ENCODE measurements around the gene RAB40C. TPM values are rescaled to one million over a fixed set of nuclear protein-coding genes. Genes with fewer than 3 reads are reported as not detected.

RAB40C gene
- total and polyA plus RNA-seq, 3 experiments from 2014 or later, result 12.3 to 22.8 (median 13.3) TPM

GRCh38 chr16:641326-642188, 51.7 kb downstream of the RAB40C start, which contains the start of gene MCRIP2:
MCRIP2 (plus strand) TSS chr16:641828; CDS start chr16:641992, 164 bp downstream.
- peak within 1 kb of the TSS; percentile 45 for H3K4me3 ChIP-seq (ENCODE audit: low read length)
- no peaks in the 10 kb centered on the region for H3K27me3 ChIP-seq (ENCODE audit: insufficient read depth, low read length, poor library complexity, severe bottlenecking)
- DNase-seq, result peak; percentile 41 to 69 (median 51)
- Mint-ChIP-seq H3K36me3 (peaks cover 0 to 3% (median 0%) of the 10 kb centered on the region in 3 donors), H3K4me1 (peaks cover 0 to 21% (median 12%) of the 10 kb centered on the region in 3 donors), H3K27ac (peak within 1 kb of the TSS in 5 of 8 donors; percentile 50 to 94 (median 69)), H3K4me3 (peak within 1 kb of the TSS; percentile 58 to 90 (median 72)), H3K9me3 (peaks cover 0 to 3% (median 0%) of the 10 kb centered on the region in 5 donors), H3K27me3 (peaks cover 0 to 3% of the 10 kb centered on the region in 2 donors)
- peak within 1 kb of the TSS; percentile 73 for H3K27ac ChIP-seq (ENCODE audit: low read depth, low read length)
- H3K4me1 ChIP-seq (ENCODE audit: insufficient read depth, low read length), result peaks cover 23% of the 10 kb centered on the region
- no peaks in the 10 kb centered on the region for H3K9me3 ChIP-seq (ENCODE audit: low read length)
- ChIA-PET POLR2A (no interaction called here), CTCF (no interaction called here)
- H3K36me3 ChIP-seq (ENCODE audit: insufficient read depth, low read length), result no peaks in the 10 kb centered on the region

DNA sequence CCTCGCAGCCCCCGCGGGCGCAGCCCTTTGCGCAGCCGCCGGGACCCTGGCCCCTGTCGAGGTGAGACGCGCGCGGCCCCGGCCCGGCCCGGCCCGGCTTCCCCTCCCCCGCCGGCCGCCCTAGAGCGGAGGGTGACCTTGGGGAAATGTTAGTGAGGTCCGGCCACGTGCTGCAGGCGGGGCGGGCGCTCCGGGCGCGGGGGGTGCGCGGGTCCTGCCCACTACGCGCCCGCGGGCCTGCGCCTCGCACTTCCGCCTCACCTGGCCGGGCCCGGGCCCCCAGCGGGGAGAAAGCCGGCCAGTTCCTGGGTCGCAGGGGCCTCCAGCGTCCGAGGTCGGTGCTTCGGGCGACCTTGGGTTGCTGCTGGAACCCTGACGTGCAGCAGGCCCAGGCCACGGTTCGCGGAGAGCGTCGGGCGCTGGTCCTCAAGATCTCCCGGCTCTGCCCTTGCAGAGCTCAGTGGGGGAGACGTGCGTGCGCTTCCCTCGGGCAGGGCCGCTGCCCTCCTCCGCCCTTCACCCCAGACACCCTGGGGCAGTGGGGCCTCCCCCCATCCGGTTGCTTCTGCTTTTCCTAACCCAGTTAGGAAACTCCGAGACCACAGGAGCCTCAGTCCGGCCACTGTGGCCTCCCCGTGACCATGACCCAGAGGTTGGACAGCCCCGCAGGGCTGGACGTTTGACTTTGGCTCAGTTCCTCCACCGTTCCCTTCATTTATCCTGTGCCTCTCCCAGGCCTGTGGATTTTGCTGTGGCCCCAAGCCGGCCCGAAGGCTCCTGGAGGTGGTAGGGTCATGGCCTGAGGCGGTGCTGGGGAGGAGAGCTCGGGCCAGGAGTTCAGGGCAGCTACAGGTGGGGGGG, 52.6 kb downstream of the RAB40C start:
- CTCF ChIA-PET, result no interaction called here

GRCh38 chr16:643050-643368, 53.1 kb downstream of the RAB40C start:
- H3K9me3 Mint-ChIP-seq, result no peaks in the 10 kb centered on the region
- no peaks in the 10 kb centered on the region for H3K36me3 Mint-ChIP-seq
- no peak for DNase-seq
- Histone ChIP-seq H3K36me3 (ENCODE audit: insufficient read depth, low read length) (no peaks in the 10 kb centered on the region), H3K27me3 (ENCODE audit: insufficient read depth, low read length, poor library complexity, severe bottlenecking) (no peaks in the 10 kb centered on the region), H3K27ac (ENCODE audit: low read depth, low read length) (peak overlapping the region; percentile 47), H3K4me3 (ENCODE audit: low read length) (no peak overlapping the region), H3K9me3 (ENCODE audit: low read length) (no peaks in the 10 kb centered on the region), H3K4me1 (ENCODE audit: insufficient read depth, low read length) (peaks cover 20% of the 10 kb centered on the region)
- ChIA-PET POLR2A (no interaction called here), CTCF (no interaction called here)
- peak overlapping the region; percentile 59 to 90 (median 72) for H3K4me3 Mint-ChIP-seq
- H3K27ac Mint-ChIP-seq, result peak overlapping the region in 1 of 8 donors; percentile 69
- H3K27me3 Mint-ChIP-seq, result no peaks in the 10 kb centered on the region
- H3K4me1 Mint-ChIP-seq, result peaks cover 0 to 18% (median 10%) of the 10 kb centered on the region in 3 donors

More for the DNA sequence above, 52.6 kb downstream of the RAB40C start:
- Histone ChIP-seq H3K36me3 (ENCODE audit: insufficient read depth, low read length) (no peaks in the 10 kb centered on the region), H3K27ac (ENCODE audit: low read depth, low read length) (peak overlapping the region; percentile 47), H3K4me1 (ENCODE audit: insufficient read depth, low read length) (peaks cover 21% of the 10 kb centered on the region), H3K9me3 (ENCODE audit: low read length) (no peaks in the 10 kb centered on the region), H3K4me3 (ENCODE audit: low read length) (peak overlapping the region; percentile 45), H3K27me3 (ENCODE audit: insufficient read depth, low read length, poor library complexity, severe bottlenecking) (no peaks in the 10 kb centered on the region)
- POLR2A ChIA-PET, result no interaction called here
- Mint-ChIP-seq H3K27ac (peak overlapping the region in 3 of 8 donors; percentile 54 to 73 (median 69)), H3K36me3 (no peaks in the 10 kb centered on the region), H3K9me3 (no peaks in the 10 kb centered on the region), H3K4me1 (peaks cover 0 to 22% (median 10%) of the 10 kb centered on the region in 3 donors), H3K27me3 (no peaks in the 10 kb centered on the region), H3K4me3 (peak overlapping the region; percentile 58 to 90 (median 70))
- peak in 2 of 5 donors; percentile 18 to 25 for DNase-seq

- H3K4me3 ChIP-seq (ENCODE audit: low read length), result no peak overlapping the region
- H3K4me1 ChIP-seq (ENCODE audit: insufficient read depth, low read length), result peaks cover 28% of the 10 kb centered on the region
- no peaks in the 10 kb centered on the region for H3K27me3 ChIP-seq (ENCODE audit: insufficient read depth, low read length, poor library complexity, severe bottlenecking)
- H3K4me3 Mint-ChIP-seq, result peak overlapping the region in 3 of 7 donors; percentile 24 to 82 (median 72)
- peaks cover 0 to 23% (median 13%) of the 10 kb centered on the region in 3 donors for H3K4me1 Mint-ChIP-seq
- H3K27ac ChIP-seq (ENCODE audit: low read depth, low read length), result no peak overlapping the region
- no peaks in the 10 kb centered on the region for H3K27me3 Mint-ChIP-seq
- DNase-seq, result no peak
- no peaks in the 10 kb centered on the region for H3K9me3 ChIP-seq (ENCODE audit: low read length)
- no peaks in the 10 kb centered on the region for H3K9me3 Mint-ChIP-seq
- CTCF ChIA-PET, result no interaction called here
- no peaks in the 10 kb centered on the region for H3K36me3 ChIP-seq (ENCODE audit: insufficient read depth, low read length)
- POLR2A ChIA-PET, result no interaction called here
- H3K27ac Mint-ChIP-seq, result peak overlapping the region in 2 of 8 donors; percentile 33 to 43
- H3K36me3 Mint-ChIP-seq, result no peaks in the 10 kb centered on the region
Measured at GRCh38 chr16:644556-644955, 54.7 kb downstream of the RAB40C start.

- Mint-ChIP-seq H3K27ac (no peak overlapping the region), H3K9me3 (no peaks in the 10 kb centered on the region)
Measured at GRCh38 chr16:645852-646678, 56.2 kb downstream of the RAB40C start.

DNA sequence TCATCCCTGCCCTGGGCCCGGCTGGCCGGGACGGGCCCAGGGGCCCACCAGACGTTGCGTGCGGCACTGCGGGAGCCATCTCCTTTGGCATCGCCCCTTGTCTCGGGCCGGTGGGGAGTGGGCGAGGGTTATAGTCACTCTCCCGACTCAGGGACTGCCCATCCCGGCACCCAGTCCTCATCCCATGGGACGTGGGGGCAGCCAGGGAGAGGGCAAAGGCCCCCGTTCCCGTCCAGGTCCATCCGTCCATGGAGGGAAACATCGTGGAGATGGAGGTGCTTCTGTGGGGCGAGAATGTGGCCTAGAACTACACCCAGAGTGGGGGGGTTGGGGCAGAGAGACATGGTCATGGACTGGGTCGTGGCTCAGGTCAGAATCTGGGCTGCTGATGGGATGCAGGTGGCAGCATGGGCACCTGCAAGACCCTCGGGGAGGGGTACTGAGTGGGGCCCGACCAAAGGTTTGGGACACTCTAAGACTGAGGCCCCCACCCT, 56.9 kb downstream of the RAB40C start:
- H3K27ac Mint-ChIP-seq, result peak overlapping the region in 2 of 8 donors; percentile 45 to 83
- H3K4me1 ChIP-seq (ENCODE audit: insufficient read depth, low read length), result peaks cover 22% of the 10 kb centered on the region
- H3K27me3 ChIP-seq (ENCODE audit: insufficient read depth, low read length, poor library complexity, severe bottlenecking), result no peaks in the 10 kb centered on the region
- no peaks in the 10 kb centered on the region for H3K36me3 Mint-ChIP-seq
- no peak overlapping the region for H3K27ac ChIP-seq (ENCODE audit: low read depth, low read length)
- H3K4me1 Mint-ChIP-seq, result peaks cover 0 to 29% (median 13%) of the 10 kb centered on the region in 3 donors
- peak overlapping the region in 2 of 7 donors; percentile 12 to 42 for H3K4me3 Mint-ChIP-seq
- no peaks in the 10 kb centered on the region for H3K27me3 Mint-ChIP-seq
- POLR2A ChIA-PET, result no interaction called here
- no peaks in the 10 kb centered on the region for H3K36me3 ChIP-seq (ENCODE audit: insufficient read depth, low read length)
- DNase-seq, result no peak
- CTCF ChIA-PET, result no interaction called here
- no peak overlapping the region for H3K4me3 ChIP-seq (ENCODE audit: low read length)
- H3K9me3 ChIP-seq (ENCODE audit: low read length), result no peaks in the 10 kb centered on the region
- no peaks in the 10 kb centered on the region for H3K9me3 Mint-ChIP-seq

More at GRCh38 chr16:645852-646678, 56.2 kb downstream of the RAB40C start:
- no peaks in the 10 kb centered on the region for H3K36me3 ChIP-seq (ENCODE audit: insufficient read depth, low read length)
- H3K4me1 ChIP-seq (ENCODE audit: insufficient read depth, low read length), result peaks cover 27% of the 10 kb centered on the region
- DNase-seq, result no peak
- ChIA-PET POLR2A (no interaction called here), CTCF (no interaction called here)
- no peaks in the 10 kb centered on the region for H3K27me3 Mint-ChIP-seq
- H3K4me3 ChIP-seq (ENCODE audit: low read length), result no peak overlapping the region
- peaks cover 0 to 29% (median 13%) of the 10 kb centered on the region in 3 donors for H3K4me1 Mint-ChIP-seq
- no peak overlapping the region for H3K27ac ChIP-seq (ENCODE audit: low read depth, low read length)
- peak overlapping the region in 1 of 7 donors; percentile 82 for H3K4me3 Mint-ChIP-seq
- H3K36me3 Mint-ChIP-seq, result no peaks in the 10 kb centered on the region
- no peaks in the 10 kb centered on the region for H3K27me3 ChIP-seq (ENCODE audit: insufficient read depth, low read length, poor library complexity, severe bottlenecking)
- no peaks in the 10 kb centered on the region for H3K9me3 ChIP-seq (ENCODE audit: low read length)

- H3K4me3 Mint-ChIP-seq, result peak overlapping the region in 2 of 7 donors; percentile 12 to 42
- peak overlapping the region in 1 of 8 donors; percentile 83 for H3K27ac Mint-ChIP-seq
- no peak overlapping the region for H3K27ac ChIP-seq (ENCODE audit: low read depth, low read length)
- no peaks in the 10 kb centered on the region for H3K27me3 Mint-ChIP-seq
- no peaks in the 10 kb centered on the region for H3K9me3 ChIP-seq (ENCODE audit: low read length)
- H3K36me3 ChIP-seq (ENCODE audit: insufficient read depth, low read length), result no peaks in the 10 kb centered on the region
- POLR2A ChIA-PET, result interaction anchor here (1.0 kb wide), 1 partner anchor 11 kb away, joined by 3 read pairs; the partner anchor contains the start of gene METTL26
- H3K4me3 ChIP-seq (ENCODE audit: low read length), result no peak overlapping the region
- no peaks in the 10 kb centered on the region for H3K27me3 ChIP-seq (ENCODE audit: insufficient read depth, low read length, poor library complexity, severe bottlenecking)
- H3K4me1 Mint-ChIP-seq, result peaks cover 0 to 29% (median 13%) of the 10 kb centered on the region in 3 donors
- no peaks in the 10 kb centered on the region for H3K9me3 Mint-ChIP-seq
- CTCF ChIA-PET, result interaction anchor here (0.8 to 1.3 kb wide), 2 partner anchors 9 to 11 kb away, joined by 3 to 7 read pairs; partner anchors contain the start of gene METTL26
- no peak for DNase-seq
- H3K36me3 Mint-ChIP-seq, result no peaks in the 10 kb centered on the region
- H3K4me1 ChIP-seq (ENCODE audit: insufficient read depth, low read length), result peaks cover 22% of the 10 kb centered on the region
Measured at GRCh38 chr16:647173-647902, 57.5 kb downstream of the RAB40C start.
